NT2/D1 (cell line): ENCODE measurements around the gene SND1.

ENCODE experiments used
- DNase-seq: peaks from one replicate; pipeline ENCODE4 v3.0.0-alpha.2; 2011; ENCODE audit warnings: low read depth, low spot score
- H3K27me3 ChIP-seq: 2 replicates; pipeline ENCODE4 v1.6.0; 2011; ENCODE audit warnings: mild to moderate bottlenecking; ENCODE audit not compliant: insufficient read length, insufficient read depth
- H3K36me3 ChIP-seq: 2 replicates; pipeline ENCODE4 v1.6.1; 2011; ENCODE audit warnings: mild to moderate bottlenecking, low read length, mixed read lengths; ENCODE audit not compliant: insufficient read depth, insufficient read length
- H3K4me1 ChIP-seq: 2 replicates; pipeline ENCODE4 v1.5.1; 2011; ENCODE audit not compliant: insufficient read depth, insufficient read length
- H3K4me3 ChIP-seq: 2 replicates; pipeline ENCODE4 v1.5.1; 2011; ENCODE audit warnings: low read depth; ENCODE audit not compliant: insufficient read length
- H3K9ac ChIP-seq: 2 replicates; pipeline ENCODE4 v1.6.0; 2011; ENCODE audit warnings: low read depth; ENCODE audit not compliant: insufficient read length
- H3K9me3 ChIP-seq: 2 replicates; pipeline ENCODE4 v1.5.1; 2011; ENCODE audit warnings: mild to moderate bottlenecking, low read length; ENCODE audit not compliant: insufficient read depth
- SUZ12 ChIP-seq: IDR thresholded peaks from 2 replicates; pipeline ENCODE4 v1.6.1; 2011; ENCODE audit not compliant: insufficient read length, insufficient read depth; ENCODE audit errors: extremely low read depth
- YY1 ChIP-seq: IDR thresholded peaks from 2 replicates; pipeline ENCODE4 v1.6.1; 2011; ENCODE audit not compliant: insufficient read length, insufficient read depth
- ZNF274 ChIP-seq: IDR thresholded peaks from 2 replicates; pipeline ENCODE4 v1.6.1; 2011; ENCODE audit warnings: mild to moderate bottlenecking, low read depth, low read length

Gene SND1

GRCh38 chr7:127873715-127874636 is 222.0 kb downstream of the SND1 start:
- no peak overlapping the region for H3K9ac ChIP-seq
- H3K4me3 ChIP-seq = no peak overlapping the region
- no peaks in the 10 kb centered on the region for H3K27me3 ChIP-seq
- H3K9me3 ChIP-seq = no peaks in the 10 kb centered on the region
- no peaks in the 10 kb centered on the region for H3K36me3 ChIP-seq
- no peaks in the 10 kb centered on the region for H3K4me1 ChIP-seq
- TF ChIP-seq YY1 (no peak), SUZ12 (no peak), ZNF274 (no peak)
- no peak for DNase-seq

GRCh38 chr7:127874951-127875608 is 223.1 kb downstream of the SND1 start:
- TF ChIP-seq ZNF274 = no peak
- TF ChIP-seq SUZ12 = no peak
- TF ChIP-seq YY1 = no peak
- no peaks in the 10 kb centered on the region for H3K9me3 ChIP-seq
- no peak overlapping the region for H3K9ac ChIP-seq
- no peaks in the 10 kb centered on the region for H3K36me3 ChIP-seq
- H3K4me1 ChIP-seq = no peaks in the 10 kb centered on the region
- no peak for DNase-seq
- H3K4me3 ChIP-seq = no peak overlapping the region
- H3K27me3 ChIP-seq = no peaks in the 10 kb centered on the region

DNA sequence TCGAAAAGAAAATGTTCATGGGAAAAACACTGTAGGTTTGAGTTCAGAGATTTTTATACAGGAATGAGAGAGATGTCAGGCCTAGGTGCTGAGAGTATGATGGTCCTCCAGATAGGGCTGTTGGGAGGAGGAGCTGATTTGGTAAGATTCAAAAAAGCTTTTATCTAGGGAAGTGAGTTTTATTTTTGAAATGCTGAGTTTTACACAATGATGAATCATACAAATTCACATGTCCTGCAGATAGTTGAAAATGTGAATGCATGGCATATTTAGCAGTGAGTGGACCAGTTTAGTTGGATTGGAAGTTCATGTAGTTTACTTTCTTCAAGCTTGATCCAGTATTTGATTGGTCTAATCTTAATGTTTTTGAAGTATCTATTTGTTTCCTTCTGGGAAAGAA is 224.4 kb downstream of the SND1 start:
- no peak for TF ChIP-seq YY1
- no peak for TF ChIP-seq ZNF274
- TF ChIP-seq SUZ12 = no peak
- Histone ChIP-seq H3K4me1 (no peaks in the 10 kb centered on the region), H3K4me3 (no peak overlapping the region), H3K9ac (no peak overlapping the region), H3K36me3 (no peaks in the 10 kb centered on the region), H3K27me3 (no peaks in the 10 kb centered on the region), H3K9me3 (no peaks in the 10 kb centered on the region)
- no peak for DNase-seq

DNA sequence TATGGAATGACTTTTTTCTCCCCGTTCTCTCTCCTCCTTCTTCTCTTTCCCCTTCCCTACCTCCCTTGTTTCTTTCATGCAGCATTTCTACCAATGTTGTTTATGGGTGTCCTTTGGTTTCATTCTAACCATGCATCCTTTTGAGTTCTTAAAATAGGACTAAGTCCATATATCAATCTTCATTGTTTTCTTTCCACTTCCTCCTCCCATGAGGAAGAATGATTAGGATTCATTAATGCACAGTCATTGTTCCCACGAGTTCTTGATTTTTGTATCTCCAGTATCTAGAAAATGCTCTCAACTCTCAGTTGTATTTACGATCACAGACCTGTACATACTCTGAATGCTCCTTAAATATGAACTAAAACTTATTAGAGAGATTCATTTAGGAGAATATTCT is 226.0 kb downstream of the SND1 start:
- Histone ChIP-seq H3K4me3 (no peak overlapping the region), H3K9ac (no peak overlapping the region), H3K36me3 (no peaks in the 10 kb centered on the region), H3K27me3 (no peaks in the 10 kb centered on the region), H3K4me1 (no peaks in the 10 kb centered on the region), H3K9me3 (no peaks in the 10 kb centered on the region)
- TF ChIP-seq ZNF274 (no peak), YY1 (no peak), SUZ12 (no peak)
- DNase-seq = no peak

GRCh38 chr7:127878791-127879190 is 226.8 kb downstream of the SND1 start:
- H3K9ac ChIP-seq = no peak overlapping the region
- no peak for DNase-seq
- H3K36me3 ChIP-seq = peaks cover 3% of the 10 kb centered on the region
- H3K4me3 ChIP-seq = no peak overlapping the region
- TF ChIP-seq YY1 = no peak
- no peak for TF ChIP-seq SUZ12
- no peak for TF ChIP-seq ZNF274
- H3K4me1 ChIP-seq = no peaks in the 10 kb centered on the region
- H3K27me3 ChIP-seq = no peaks in the 10 kb centered on the region
- H3K9me3 ChIP-seq = no peaks in the 10 kb centered on the region

GRCh38 chr7:127879436-127879835 is 227.4 kb downstream of the SND1 start:
- no peak for DNase-seq
- Histone ChIP-seq H3K27me3 (no peaks in the 10 kb centered on the region), H3K4me1 (no peaks in the 10 kb centered on the region), H3K9ac (no peak overlapping the region), H3K9me3 (no peaks in the 10 kb centered on the region), H3K4me3 (no peak overlapping the region), H3K36me3 (peaks cover 3% of the 10 kb centered on the region)
- no peak for TF ChIP-seq YY1
- TF ChIP-seq ZNF274 = no peak
- TF ChIP-seq SUZ12 = no peak

DNA sequence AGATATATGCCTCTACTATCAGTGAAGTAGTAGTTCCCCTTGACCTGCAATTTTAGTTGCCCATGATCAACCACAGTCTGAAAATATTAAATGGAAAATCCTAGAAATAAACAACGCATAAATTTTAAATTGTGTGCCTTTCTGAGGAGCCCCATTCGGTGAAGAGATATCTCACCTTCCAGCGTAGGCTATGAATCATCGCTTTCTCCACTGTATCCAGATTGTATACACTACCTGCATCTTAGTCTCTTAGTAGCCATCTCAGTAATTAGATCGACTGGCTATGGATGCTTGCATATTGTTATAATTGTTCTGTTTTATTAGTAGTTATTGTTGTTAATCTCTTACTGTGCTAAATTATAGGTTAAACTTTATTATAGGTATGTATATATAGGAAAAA is 227.9 kb downstream of the SND1 start:
- TF ChIP-seq SUZ12 (no peak), YY1 (no peak), ZNF274 (no peak)
- no peak overlapping the region for H3K4me3 ChIP-seq
- no peaks in the 10 kb centered on the region for H3K27me3 ChIP-seq
- no peak for DNase-seq
- peaks cover 6% of the 10 kb centered on the region for H3K36me3 ChIP-seq
- no peaks in the 10 kb centered on the region for H3K9me3 ChIP-seq
- no peaks in the 10 kb centered on the region for H3K4me1 ChIP-seq
- H3K9ac ChIP-seq = no peak overlapping the region
